ENCODE data around the gene ZNF407.

- no peak for TF ChIP-seq ARNTL (CRISPR knock-in tag; IDR thresholded peaks at IDR 0.05; ENCODE audit: borderline replicate concordance, low read depth)
- no peak for TF ChIP-seq POU6F1 (CRISPR knock-in tag; IDR thresholded peaks at IDR 0.05; ENCODE audit: borderline replicate concordance, low read depth)
- TF ChIP-seq CREB5 (CRISPR knock-in tag; IDR thresholded peaks at IDR 0.05; ENCODE audit: low read depth), result no peak
- TF ChIP-seq ESRRG (CRISPR knock-in tag; IDR thresholded peaks at IDR 0.05), result no peak
- TF ChIP-seq ZNF8 (CRISPR knock-in tag; IDR thresholded peaks at IDR 0.05), result no peak
- no peak for TF ChIP-seq TOX (CRISPR knock-in tag; IDR thresholded peaks at IDR 0.05; ENCODE audit: borderline replicate concordance)
- no peak for TF ChIP-seq RARB (CRISPR knock-in tag; IDR thresholded peaks at IDR 0.05)
- no peak for TF ChIP-seq PPARA (CRISPR knock-in tag; IDR thresholded peaks at IDR 0.05; ENCODE audit: borderline replicate concordance)
- TF ChIP-seq PATZ1 (CRISPR knock-in tag; IDR thresholded peaks at IDR 0.05; ENCODE audit: borderline replicate concordance), result no peak
- no peak for TF ChIP-seq CSDC2 (CRISPR knock-in tag; IDR thresholded peaks at IDR 0.05)
- no peak for TF ChIP-seq SNAI2 (CRISPR knock-in tag; IDR thresholded peaks at IDR 0.05)
Measured at GRCh38 chr18:74929110-74929509, 331.4 kb downstream of the ZNF407 start.
